DND-41 (cell line): ENCODE data around the gene MTMR4.

ENCODE experiments used
- EZH2 ChIP-seq: IDR thresholded peaks from 3 replicates; pipeline ENCODE4 v1.6.1; 2012; ENCODE audit warnings: borderline replicate concordance, low read depth, mild to moderate bottlenecking, moderate library complexity, low read length, inconsistent platforms; ENCODE audit not compliant: severe bottlenecking
- TF ChIP-seq, protein P1 (sequence below): IDR thresholded peaks from 2 replicates; pipeline ENCODE4 v1.5.1; 2012; ENCODE audit warnings: borderline replicate concordance, low read length, moderate library complexity, mild to moderate bottlenecking; ENCODE audit not compliant: poor library complexity, severe bottlenecking; ENCODE audit errors: extremely low read depth

DNA sequence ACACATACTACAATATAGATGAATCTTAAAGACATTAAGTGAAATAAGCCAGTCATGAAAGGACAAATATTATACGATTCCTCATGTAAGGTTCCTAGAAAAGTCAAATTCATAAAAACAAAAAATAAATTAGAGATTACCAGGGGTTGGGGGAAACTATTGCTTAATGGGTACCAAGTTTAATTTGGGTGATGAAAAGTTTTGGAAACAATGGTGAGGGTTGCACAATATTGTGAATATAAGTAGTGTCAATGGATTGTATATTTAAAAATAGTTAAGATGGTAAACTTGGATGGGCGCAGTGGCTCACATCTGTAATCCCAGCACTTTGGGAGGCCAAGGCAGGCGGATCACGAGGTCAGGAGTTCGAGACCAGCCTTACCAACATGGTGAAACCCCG is 44.1 kb downstream of the MTMR4 start:
- no peak for TF ChIP-seq EZH2
- TF ChIP-seq, protein P1, sequence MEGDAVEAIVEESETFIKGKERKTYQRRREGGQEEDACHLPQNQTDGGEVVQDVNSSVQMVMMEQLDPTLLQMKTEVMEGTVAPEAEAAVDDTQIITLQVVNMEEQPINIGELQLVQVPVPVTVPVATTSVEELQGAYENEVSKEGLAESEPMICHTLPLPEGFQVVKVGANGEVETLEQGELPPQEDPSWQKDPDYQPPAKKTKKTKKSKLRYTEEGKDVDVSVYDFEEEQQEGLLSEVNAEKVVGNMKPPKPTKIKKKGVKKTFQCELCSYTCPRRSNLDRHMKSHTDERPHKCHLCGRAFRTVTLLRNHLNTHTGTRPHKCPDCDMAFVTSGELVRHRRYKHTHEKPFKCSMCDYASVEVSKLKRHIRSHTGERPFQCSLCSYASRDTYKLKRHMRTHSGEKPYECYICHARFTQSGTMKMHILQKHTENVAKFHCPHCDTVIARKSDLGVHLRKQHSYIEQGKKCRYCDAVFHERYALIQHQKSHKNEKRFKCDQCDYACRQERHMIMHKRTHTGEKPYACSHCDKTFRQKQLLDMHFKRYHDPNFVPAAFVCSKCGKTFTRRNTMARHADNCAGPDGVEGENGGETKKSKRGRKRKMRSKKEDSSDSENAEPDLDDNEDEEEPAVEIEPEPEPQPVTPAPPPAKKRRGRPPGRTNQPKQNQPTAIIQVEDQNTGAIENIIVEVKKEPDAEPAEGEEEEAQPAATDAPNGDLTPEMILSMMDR = no peak
